OCI-LY3 (cell line): Measurements from ENCODE around the gene CYP39A1.

ENCODE experiments used
- H2AFZ ChIP-seq: fragments of 200-600, 300-600 bp; shearing (Covaris generic); 2 replicates; pipeline ENCODE4 v1.6.0; 2014; ENCODE audit warnings: antibody characterized with exemption, low read depth, low read length
- H3K27ac ChIP-seq: fragments of 200-600, 300-600 bp; sonication (generic); 2 replicates; pipeline ENCODE4 v1.5.1; 2014; ENCODE audit warnings: mild to moderate bottlenecking, low read length, moderate library complexity, mixed read lengths
- H3K27me3 ChIP-seq: fragments of 200-600, 300-600 bp; sonication (generic); 2 replicates; pipeline ENCODE4 v1.6.1; 2014; ENCODE audit warnings: low read depth, low read length, mixed read lengths
- H3K36me3 ChIP-seq: fragments of 200-600, 300-600 bp; sonication (generic); replicated peaks from 2 replicates; pipeline ENCODE3; 2014; ENCODE audit warnings: low read depth, low read length, mixed read lengths
- H3K4me1 ChIP-seq: fragments of 300-600, 200-600 bp; sonication (generic); 2 replicates; pipeline ENCODE4 v1.6.1; 2014; ENCODE audit warnings: low read length, mixed read lengths
- H3K4me2 ChIP-seq: fragments of 200-600, 300-600 bp; sonication (generic); 2 replicates; pipeline ENCODE4 v1.6.1; 2014; ENCODE audit warnings: low read length, mixed read lengths
- H3K4me3 ChIP-seq: fragments of 300-600, 200-600 bp; sonication (generic); 2 replicates; pipeline ENCODE4 v1.5.1; 2014; ENCODE audit warnings: antibody characterized with exemption, mild to moderate bottlenecking, low read length, moderate library complexity
- H3K79me2 ChIP-seq: fragments of 300-600, 200-600 bp; shearing (Covaris generic); 2 replicates; pipeline ENCODE4 v1.6.1; 2014; ENCODE audit warnings: mild to moderate bottlenecking, low read length, mixed read lengths
- H3K9ac ChIP-seq: fragments of 300-600, 200-600 bp; shearing (Covaris generic); 2 replicates; pipeline ENCODE4 v1.6.0; 2014; ENCODE audit warnings: mild to moderate bottlenecking, low read length, moderate library complexity
- H3K9me3 ChIP-seq: fragments of 200-600, 300-600 bp; shearing (Covaris generic); 2 replicates; pipeline ENCODE4 v1.6.1; 2014; ENCODE audit warnings: low read length, mixed read lengths; ENCODE audit not compliant: insufficient read depth
- H4K20me1 ChIP-seq: fragments of 200-600, 300-600 bp; sonication (generic); 2 replicates; pipeline ENCODE4 v1.6.1; 2016; ENCODE audit warnings: low read length, mixed read lengths; ENCODE audit not compliant: insufficient read depth
- CTCF ChIP-seq: fragments of 200-600, 300-600 bp; sonication (generic); IDR thresholded peaks from 2 replicates; pipeline ENCODE4 v1.5.1; 2014; ENCODE audit warnings: antibody characterized with exemption, low read length, low read depth
- EZH2phosphoT487 ChIP-seq: fragments of 200-600 bp; shearing (Covaris generic); IDR thresholded peaks from 2 replicates; pipeline ENCODE4 v1.6.1; 2018; ENCODE audit warnings: antibody characterized with exemption, mixed run types, low read depth

CYP39A1 gene

GRCh38 chr6:46573140-46573539 is 79.5 kb downstream of the CYP39A1 start:
- H3K4me3 ChIP-seq: no peak overlapping the region
- H3K4me1 ChIP-seq: 0 out of 2 replicates have a peak, but pooled peaks cover 2% of the 10 kb centered on the region
- no peak overlapping the region for H2AFZ ChIP-seq
- no peaks in the 10 kb centered on the region for H3K27me3 ChIP-seq
- H3K9me3 ChIP-seq: no peaks in the 10 kb centered on the region
- H3K9ac ChIP-seq: no peak overlapping the region
- no peaks in the 10 kb centered on the region for H4K20me1 ChIP-seq
- H3K27ac ChIP-seq: no peak overlapping the region
- H3K4me2 ChIP-seq: no peak overlapping the region
- TF ChIP-seq EZH2phosphoT487 (no peak), CTCF (no peak)
- no peaks in the 10 kb centered on the region for H3K79me2 ChIP-seq
- peaks cover 5% of the 10 kb centered on the region for H3K36me3 ChIP-seq

DNA sequence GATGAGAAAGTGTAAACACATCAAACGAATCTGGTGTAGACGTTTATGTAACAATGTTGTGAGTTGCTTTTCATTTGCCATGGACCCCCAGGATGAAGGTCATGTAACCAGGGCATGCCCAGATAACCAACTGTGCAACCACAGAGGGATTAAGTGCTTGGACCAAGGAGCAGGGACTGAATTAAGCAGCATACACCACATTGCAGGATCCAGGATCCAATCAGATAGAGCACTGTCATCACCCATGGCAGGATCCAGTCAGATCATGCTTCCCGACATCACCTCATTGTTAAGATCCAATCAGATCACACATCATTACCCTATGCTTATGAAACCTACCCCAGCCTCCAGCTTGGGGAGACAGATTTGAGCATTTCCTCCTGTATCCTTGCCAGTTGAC is 87.1 kb downstream of the CYP39A1 start:
- no peak for TF ChIP-seq EZH2phosphoT487

DNA sequence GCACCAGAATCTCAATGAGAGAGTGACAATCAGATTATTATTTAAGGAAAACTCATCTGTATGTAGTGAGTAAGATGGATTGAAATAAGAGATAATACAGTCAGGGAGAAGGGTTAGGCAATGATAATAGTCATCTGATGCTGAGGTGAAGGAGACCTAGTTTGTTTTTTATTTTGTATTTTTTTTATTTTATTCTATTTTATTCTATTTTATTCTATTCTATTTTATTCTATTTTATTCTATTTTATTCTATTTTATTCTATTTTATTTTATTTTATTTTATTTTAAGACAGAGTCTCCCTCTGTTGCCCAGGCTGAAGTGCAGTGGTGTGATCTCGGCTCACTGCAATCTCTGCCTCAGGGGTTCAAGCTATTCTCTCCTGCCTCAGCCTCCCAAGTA is 88.7 kb downstream of the CYP39A1 start:
- Histone ChIP-seq H3K36me3 (no peaks in the 10 kb centered on the region), H3K27ac (no peak overlapping the region), H3K79me2 (no peaks in the 10 kb centered on the region), H3K27me3 (no peaks in the 10 kb centered on the region), H3K4me2 (no peak overlapping the region), H3K4me1 (no peaks in the 10 kb centered on the region), H4K20me1 (no peaks in the 10 kb centered on the region), H3K9me3 (no peaks in the 10 kb centered on the region), H3K4me3 (no peak overlapping the region), H3K9ac (no peak overlapping the region), H2AFZ (no peak overlapping the region)
- TF ChIP-seq CTCF (no peak), EZH2phosphoT487 (no peak)

More for the DNA sequence above, 87.1 kb downstream of the CYP39A1 start:
- no peak overlapping the region for H3K4me2 ChIP-seq
- no peak overlapping the region for H3K4me3 ChIP-seq
- H3K9me3 ChIP-seq: no peaks in the 10 kb centered on the region
- no peaks in the 10 kb centered on the region for H3K4me1 ChIP-seq
- no peaks in the 10 kb centered on the region for H3K27me3 ChIP-seq
- H4K20me1 ChIP-seq: no peaks in the 10 kb centered on the region
- no peaks in the 10 kb centered on the region for H3K36me3 ChIP-seq
- no peak overlapping the region for H3K27ac ChIP-seq
- no peak overlapping the region for H3K9ac ChIP-seq
- H2AFZ ChIP-seq: no peak overlapping the region
- no peaks in the 10 kb centered on the region for H3K79me2 ChIP-seq

DNA sequence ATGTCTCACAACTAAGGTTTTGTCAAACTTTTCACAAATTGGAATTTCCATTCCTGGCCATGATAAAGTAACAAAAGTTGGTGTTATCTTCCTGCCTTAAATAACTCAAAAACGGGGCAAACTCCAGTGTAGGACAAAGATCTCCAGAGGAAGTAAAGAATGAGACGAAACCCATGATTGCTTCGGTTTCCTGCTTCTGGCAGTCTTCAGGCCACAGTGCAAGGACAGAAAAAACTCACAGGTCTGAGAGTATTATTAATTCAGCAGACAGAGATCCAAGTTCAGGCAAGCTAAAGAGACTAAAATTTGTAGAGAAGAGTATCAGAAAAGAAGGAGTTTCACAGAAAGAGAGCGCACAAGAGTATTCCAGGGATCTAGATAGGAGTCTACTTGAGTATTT is 96.6 kb downstream of the CYP39A1 start:
- H3K4me3 ChIP-seq: no peak overlapping the region
- no peaks in the 10 kb centered on the region for H3K9me3 ChIP-seq
- H3K27me3 ChIP-seq: no peaks in the 10 kb centered on the region
- no peaks in the 10 kb centered on the region for H4K20me1 ChIP-seq
- H3K9ac ChIP-seq: no peak overlapping the region
- no peak overlapping the region for H3K27ac ChIP-seq
- no peak overlapping the region for H3K4me2 ChIP-seq
- no peaks in the 10 kb centered on the region for H3K79me2 ChIP-seq
- H2AFZ ChIP-seq: no peak overlapping the region
- no peaks in the 10 kb centered on the region for H3K4me1 ChIP-seq
- TF ChIP-seq CTCF: no peak
- no peak for TF ChIP-seq EZH2phosphoT487
- no peaks in the 10 kb centered on the region for H3K36me3 ChIP-seq

DNA sequence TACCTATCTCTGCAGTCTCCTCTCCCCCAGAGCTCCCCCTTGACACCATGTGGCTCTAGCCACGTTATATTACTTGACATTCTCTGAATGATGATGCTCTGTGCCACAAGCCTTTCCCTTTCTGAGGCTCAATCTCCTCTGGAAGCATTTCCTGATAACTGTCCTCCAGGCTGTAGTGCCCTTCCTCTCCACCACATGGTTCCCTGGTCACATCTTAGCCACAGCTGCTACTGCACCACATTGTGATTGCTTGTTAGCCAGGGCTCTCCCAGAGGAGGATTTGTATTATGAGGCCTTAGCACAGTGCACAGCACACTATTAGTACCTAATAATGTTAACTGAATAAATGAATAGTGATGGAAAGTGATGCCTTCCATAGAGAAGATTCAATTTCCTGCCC is 97.5 kb downstream of the CYP39A1 start:
- Histone ChIP-seq H3K27ac (no peak overlapping the region), H4K20me1 (no peaks in the 10 kb centered on the region), H3K27me3 (no peaks in the 10 kb centered on the region), H3K9ac (no peak overlapping the region), H3K9me3 (no peaks in the 10 kb centered on the region), H2AFZ (no peak overlapping the region), H3K4me1 (no peaks in the 10 kb centered on the region), H3K4me2 (no peak overlapping the region), H3K36me3 (no peaks in the 10 kb centered on the region), H3K79me2 (no peaks in the 10 kb centered on the region), H3K4me3 (no peak overlapping the region)
- TF ChIP-seq CTCF (no peak), EZH2phosphoT487 (no peak)
